Osteocyte (in vitro differentiated cells): ENCODE results near the gene FOXN3. TPM values are rescaled to one million over a fixed set of nuclear protein-coding genes. Genes with fewer than 3 reads are reported as not detected.

Experiments used
- DNase-seq: peaks from one replicate; pipeline ENCODE4 v3.0.0; 2021; ENCODE audit warnings: mixed read lengths; ENCODE audit not compliant: unreplicated experiment; ENCODE audit errors: extremely low spot score
- H3K27ac Mint-ChIP-seq: one replicate; pipeline ENCODE4 v1.8.0; 2021; ENCODE audit warnings: mild to moderate bottlenecking, mixed read lengths; ENCODE audit not compliant: unreplicated experiment
- H3K27me3 Mint-ChIP-seq: one replicate; pipeline ENCODE4 v1.8.0; 2021; ENCODE audit warnings: mixed read lengths; ENCODE audit not compliant: unreplicated experiment
- H3K36me3 Mint-ChIP-seq: one replicate; pipeline ENCODE4 v1.8.0; 2021; ENCODE audit warnings: mixed read lengths; ENCODE audit not compliant: unreplicated experiment
- H3K4me1 Mint-ChIP-seq: one replicate; pipeline ENCODE4 v1.8.0; 2021; ENCODE audit warnings: mixed read lengths; ENCODE audit not compliant: unreplicated experiment
- H3K4me3 Mint-ChIP-seq: one replicate; pipeline ENCODE4 v1.8.0; 2021; ENCODE audit warnings: mild to moderate bottlenecking, moderate library complexity, mixed read lengths; ENCODE audit not compliant: unreplicated experiment
- H3K9me3 Mint-ChIP-seq: one replicate; pipeline ENCODE4 v1.8.0; 2021; ENCODE audit warnings: mixed read lengths; ENCODE audit not compliant: unreplicated experiment
- total RNA-seq: library from RNA; stranded (reverse); gene quantifications from 2 replicates; pipeline ENCODE4 v1.2.1, GENCODE V29; 2021
- TF ChIP-seq, protein P1 (sequence below): fragments of 200-600 bp; sonication (generic); IDR thresholded peaks from 2 replicates; pipeline ENCODE4 v1.5.0; 2021; ENCODE audit warnings: antibody characterized with exemption, mild to moderate bottlenecking, moderate library complexity

The FOXN3 gene
- total RNA-seq, 1 donor from 2014 or later = 120 TPM

DNA sequence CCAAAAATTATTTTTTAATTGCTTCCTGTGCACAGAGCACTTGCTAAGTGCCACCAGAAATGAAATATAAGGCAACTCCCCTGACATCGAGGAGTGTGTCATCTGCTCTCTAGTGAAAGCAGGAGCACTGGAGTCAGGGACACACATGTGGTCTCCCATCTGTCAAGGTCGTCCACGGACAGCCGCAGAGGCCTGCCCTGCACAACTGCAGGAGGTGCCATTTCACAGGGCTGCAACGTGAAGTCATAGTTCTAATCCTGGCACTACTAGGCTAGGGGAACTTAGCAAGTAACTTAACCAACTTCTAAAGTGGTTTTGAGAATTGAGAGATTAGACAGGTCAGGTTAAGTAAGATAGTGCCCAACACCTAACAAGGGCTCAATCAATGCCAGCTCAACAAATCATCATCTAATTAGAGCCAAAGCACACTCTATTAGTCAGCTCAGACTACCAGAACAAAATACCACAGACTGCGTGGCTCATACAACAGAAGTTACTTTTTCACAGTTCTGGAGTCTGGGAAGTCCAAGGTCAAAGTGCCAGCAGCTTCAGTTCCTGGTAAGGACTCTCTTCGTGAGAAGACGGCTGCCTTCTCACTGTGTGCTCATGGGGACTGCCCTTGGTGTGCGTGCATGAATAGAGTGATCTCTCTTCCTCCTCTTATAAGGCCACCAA, 30.7 kb downstream of the FOXN3 start:
- TF ChIP-seq, protein P1, sequence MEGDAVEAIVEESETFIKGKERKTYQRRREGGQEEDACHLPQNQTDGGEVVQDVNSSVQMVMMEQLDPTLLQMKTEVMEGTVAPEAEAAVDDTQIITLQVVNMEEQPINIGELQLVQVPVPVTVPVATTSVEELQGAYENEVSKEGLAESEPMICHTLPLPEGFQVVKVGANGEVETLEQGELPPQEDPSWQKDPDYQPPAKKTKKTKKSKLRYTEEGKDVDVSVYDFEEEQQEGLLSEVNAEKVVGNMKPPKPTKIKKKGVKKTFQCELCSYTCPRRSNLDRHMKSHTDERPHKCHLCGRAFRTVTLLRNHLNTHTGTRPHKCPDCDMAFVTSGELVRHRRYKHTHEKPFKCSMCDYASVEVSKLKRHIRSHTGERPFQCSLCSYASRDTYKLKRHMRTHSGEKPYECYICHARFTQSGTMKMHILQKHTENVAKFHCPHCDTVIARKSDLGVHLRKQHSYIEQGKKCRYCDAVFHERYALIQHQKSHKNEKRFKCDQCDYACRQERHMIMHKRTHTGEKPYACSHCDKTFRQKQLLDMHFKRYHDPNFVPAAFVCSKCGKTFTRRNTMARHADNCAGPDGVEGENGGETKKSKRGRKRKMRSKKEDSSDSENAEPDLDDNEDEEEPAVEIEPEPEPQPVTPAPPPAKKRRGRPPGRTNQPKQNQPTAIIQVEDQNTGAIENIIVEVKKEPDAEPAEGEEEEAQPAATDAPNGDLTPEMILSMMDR = no peak
- no peak for DNase-seq
- Mint-ChIP-seq H3K4me1 (peaks cover 18% of the 10 kb centered on the region), H3K4me3 (no peak overlapping the region), H3K9me3 (no peaks in the 10 kb centered on the region), H3K27me3 (no peaks in the 10 kb centered on the region), H3K36me3 (peaks cover 1% of the 10 kb centered on the region), H3K27ac (no peak overlapping the region)

DNA sequence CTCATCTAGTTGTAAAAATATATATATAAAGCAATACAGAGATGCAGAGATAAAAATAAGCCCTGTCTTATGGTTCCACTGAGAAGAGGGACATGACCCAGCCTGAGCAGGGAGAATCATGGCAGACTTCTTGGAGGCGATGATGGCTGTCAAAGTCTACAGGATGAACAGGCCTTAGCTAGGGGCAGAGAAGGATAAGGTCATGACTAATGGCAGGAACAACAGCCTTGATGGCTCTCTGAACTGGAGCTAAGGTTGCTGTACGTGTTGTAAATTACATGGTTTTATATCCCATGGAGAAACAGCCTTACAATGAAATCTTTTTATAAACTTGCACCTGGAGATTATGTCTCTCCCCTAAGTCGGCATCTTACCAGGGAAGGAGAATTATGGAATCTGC, 32.4 kb downstream of the FOXN3 start:
- Mint-ChIP-seq H3K4me3 (no peak overlapping the region), H3K36me3 (peaks cover 7% of the 10 kb centered on the region), H3K4me1 (peaks cover 18% of the 10 kb centered on the region), H3K27me3 (no peaks in the 10 kb centered on the region), H3K9me3 (no peaks in the 10 kb centered on the region), H3K27ac (no peak overlapping the region)
- TF ChIP-seq, protein P1 = no peak
- no peak for DNase-seq

DNA sequence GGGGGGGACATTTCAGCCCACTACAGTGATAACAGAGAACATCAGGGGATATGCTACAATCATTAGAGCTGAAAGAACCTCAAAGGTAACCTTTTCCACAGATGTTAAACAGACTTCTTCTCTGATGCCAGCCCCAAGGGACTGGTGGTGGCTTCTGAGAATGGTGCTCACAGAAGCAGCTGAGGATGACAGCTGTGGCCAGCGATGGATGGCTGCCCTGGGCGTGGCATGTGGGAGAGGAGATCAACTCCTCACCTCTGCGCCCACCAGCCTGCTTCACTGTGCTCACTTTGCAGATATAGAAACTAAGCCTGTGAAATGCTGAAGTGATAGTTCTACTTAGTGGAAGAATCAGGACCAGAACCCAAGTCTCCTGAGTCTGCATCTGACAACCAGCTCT, 33.0 kb downstream of the FOXN3 start:
- DNase-seq = no peak
- Mint-ChIP-seq H3K36me3 (peaks cover 7% of the 10 kb centered on the region), H3K9me3 (no peaks in the 10 kb centered on the region), H3K4me1 (peaks cover 12% of the 10 kb centered on the region), H3K27ac (no peak overlapping the region), H3K27me3 (no peaks in the 10 kb centered on the region), H3K4me3 (no peak overlapping the region)
- TF ChIP-seq, protein P1 = no peak

DNA sequence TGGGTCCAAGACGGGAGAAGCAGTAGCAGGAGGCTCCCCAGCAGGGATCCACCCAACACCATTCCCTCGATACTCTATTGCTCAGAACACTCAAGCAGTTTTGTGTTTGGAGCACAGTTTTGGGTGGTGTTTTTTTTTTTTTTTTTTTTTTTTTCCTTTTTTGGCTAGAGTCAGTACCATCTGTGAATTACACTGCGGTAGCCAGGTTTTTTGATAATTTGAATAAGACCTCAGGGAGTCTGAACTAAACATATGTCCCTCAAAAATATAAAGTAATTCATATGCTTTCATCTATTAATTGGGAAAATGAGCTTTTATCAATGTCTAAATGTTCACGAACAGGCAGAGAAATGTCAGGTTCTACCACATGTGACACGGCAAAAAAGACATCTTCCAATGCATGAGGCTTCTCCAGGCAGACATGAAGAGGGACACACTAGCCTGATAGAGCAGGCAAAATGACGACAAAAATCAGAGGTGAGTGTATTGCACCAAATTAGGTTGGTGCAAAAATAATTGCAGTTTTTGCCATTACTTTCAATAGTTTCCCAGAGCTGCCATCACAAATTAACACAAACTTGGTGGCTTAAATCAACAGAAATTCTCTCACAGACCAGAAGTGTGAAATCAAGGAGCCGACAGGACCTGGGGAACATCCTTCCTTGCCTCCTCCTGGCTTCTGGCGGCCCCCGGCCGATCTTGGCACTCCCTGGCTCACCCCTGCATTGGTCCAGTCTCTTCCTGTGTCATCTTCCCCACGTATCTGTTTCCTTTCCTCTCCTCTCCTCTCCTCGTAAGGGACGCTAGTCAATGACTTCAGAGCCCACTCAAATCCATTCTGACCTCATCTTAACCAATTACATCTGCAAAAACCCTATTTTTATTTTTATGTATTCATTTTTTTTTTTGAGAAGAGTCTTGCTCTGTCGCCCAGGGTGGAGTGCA, 33.9 kb downstream of the FOXN3 start:
- H3K27ac Mint-ChIP-seq = no peak overlapping the region
- H3K9me3 Mint-ChIP-seq = no peaks in the 10 kb centered on the region
- H3K27me3 Mint-ChIP-seq = no peaks in the 10 kb centered on the region
- peaks cover 10% of the 10 kb centered on the region for H3K36me3 Mint-ChIP-seq
- DNase-seq = no peak
- peaks cover 8% of the 10 kb centered on the region for H3K4me1 Mint-ChIP-seq
- no peak overlapping the region for H3K4me3 Mint-ChIP-seq
- TF ChIP-seq, protein P1 = no peak

DNA sequence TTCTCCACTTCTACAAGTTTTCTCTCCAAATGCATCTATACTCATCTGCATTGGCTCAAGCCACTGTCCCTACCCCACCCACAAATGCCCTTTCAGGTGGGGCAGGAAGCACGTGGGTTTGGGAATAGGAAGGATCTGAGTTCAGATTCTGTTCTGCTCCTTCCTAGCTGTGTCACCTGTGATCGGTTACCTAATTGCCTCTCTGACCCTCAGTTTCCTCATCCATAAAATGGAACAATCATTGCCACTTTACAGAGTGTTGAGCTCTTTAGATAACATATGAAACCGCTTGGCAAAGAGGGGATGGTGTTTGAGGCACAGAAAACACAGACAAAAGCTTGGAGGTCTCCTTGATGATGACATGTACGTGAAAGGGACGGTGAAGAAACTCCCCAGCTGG, 34.5 kb downstream of the FOXN3 start:
- Mint-ChIP-seq H3K36me3 (peaks cover 15% of the 10 kb centered on the region), H3K27ac (no peak overlapping the region), H3K4me1 (peaks cover 9% of the 10 kb centered on the region), H3K4me3 (no peak overlapping the region), H3K9me3 (peaks cover 5% of the 10 kb centered on the region), H3K27me3 (no peaks in the 10 kb centered on the region)
- no peak for DNase-seq
- TF ChIP-seq, protein P1 = no peak
